ENCODE results near the gene SLC2A11.

GRCh38 chr22:23908587-23909205, 51.0 kb downstream of the SLC2A11 start:
- TF ChIP-seq, protein P1, sequence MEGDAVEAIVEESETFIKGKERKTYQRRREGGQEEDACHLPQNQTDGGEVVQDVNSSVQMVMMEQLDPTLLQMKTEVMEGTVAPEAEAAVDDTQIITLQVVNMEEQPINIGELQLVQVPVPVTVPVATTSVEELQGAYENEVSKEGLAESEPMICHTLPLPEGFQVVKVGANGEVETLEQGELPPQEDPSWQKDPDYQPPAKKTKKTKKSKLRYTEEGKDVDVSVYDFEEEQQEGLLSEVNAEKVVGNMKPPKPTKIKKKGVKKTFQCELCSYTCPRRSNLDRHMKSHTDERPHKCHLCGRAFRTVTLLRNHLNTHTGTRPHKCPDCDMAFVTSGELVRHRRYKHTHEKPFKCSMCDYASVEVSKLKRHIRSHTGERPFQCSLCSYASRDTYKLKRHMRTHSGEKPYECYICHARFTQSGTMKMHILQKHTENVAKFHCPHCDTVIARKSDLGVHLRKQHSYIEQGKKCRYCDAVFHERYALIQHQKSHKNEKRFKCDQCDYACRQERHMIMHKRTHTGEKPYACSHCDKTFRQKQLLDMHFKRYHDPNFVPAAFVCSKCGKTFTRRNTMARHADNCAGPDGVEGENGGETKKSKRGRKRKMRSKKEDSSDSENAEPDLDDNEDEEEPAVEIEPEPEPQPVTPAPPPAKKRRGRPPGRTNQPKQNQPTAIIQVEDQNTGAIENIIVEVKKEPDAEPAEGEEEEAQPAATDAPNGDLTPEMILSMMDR (IDR thresholded peaks at IDR 0.05), result no peak
- TF ChIP-seq MYC (IDR thresholded peaks at IDR 0.05; ENCODE audit: borderline replicate concordance, low read length) (no peak), MAFK (IDR thresholded peaks at IDR 0.05; ENCODE audit: partially characterized antibody) (no peak), RAD21 (conservative IDR thresholded peaks at IDR 0.05 in 1 of 2, IDR thresholded peaks at IDR 0.05 in 1 of 2) (no peak), POLR2A (IDR thresholded peaks at IDR 0.05; ENCODE audit: low read length) (no peak), CEBPB (IDR thresholded peaks at IDR 0.05) (no peak), GATA3 (IDR thresholded peaks at IDR 0.05; ENCODE audit: borderline replicate concordance) (no peak), MAZ (IDR thresholded peaks at IDR 0.05; ENCODE audit: borderline replicate concordance, low read depth, low read length) (no peak), HOXA7 (CRISPR knock-in tag; IDR thresholded peaks at IDR 0.05) (no peak), EP300 (IDR thresholded peaks at IDR 0.05) (no peak), REST (IDR thresholded peaks at IDR 0.05) (no peak), RNF2 (IDR thresholded peaks at IDR 0.05; ENCODE audit: borderline replicate concordance, low read depth) (no peak), SMC3 (IDR thresholded peaks at IDR 0.05) (no peak)
- TF ChIP-seq, protein P2, sequence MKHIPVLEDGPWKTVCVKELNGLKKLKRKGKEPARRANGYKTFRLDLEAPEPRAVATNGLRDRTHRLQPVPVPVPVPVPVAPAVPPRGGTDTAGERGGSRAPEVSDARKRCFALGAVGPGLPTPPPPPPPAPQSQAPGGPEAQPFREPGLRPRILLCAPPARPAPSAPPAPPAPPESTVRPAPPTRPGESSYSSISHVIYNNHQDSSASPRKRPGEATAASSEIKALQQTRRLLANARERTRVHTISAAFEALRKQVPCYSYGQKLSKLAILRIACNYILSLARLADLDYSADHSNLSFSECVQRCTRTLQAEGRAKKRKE (CRISPR knock-in tag; IDR thresholded peaks at IDR 0.05; ENCODE audit: low read depth), result no peak

Data from A549 (cell line).